OCI-LY3 (cell line): ENCODE data around the gene ZNF793.

ENCODE experiments used
- H2AFZ ChIP-seq: fragments of 200-600, 300-600 bp; shearing (Covaris generic); 2 replicates; pipeline ENCODE4 v1.6.0; 2014; ENCODE audit warnings: antibody characterized with exemption, low read depth, low read length
- H3K27ac ChIP-seq: fragments of 200-600, 300-600 bp; sonication (generic); 2 replicates; pipeline ENCODE4 v1.5.1; 2014; ENCODE audit warnings: mild to moderate bottlenecking, low read length, moderate library complexity, mixed read lengths
- H3K27me3 ChIP-seq: fragments of 200-600, 300-600 bp; sonication (generic); 2 replicates; pipeline ENCODE4 v1.6.1; 2014; ENCODE audit warnings: low read depth, low read length, mixed read lengths
- H3K36me3 ChIP-seq: fragments of 200-600, 300-600 bp; sonication (generic); replicated peaks from 2 replicates; pipeline ENCODE3; 2014; ENCODE audit warnings: low read depth, low read length, mixed read lengths
- H3K4me1 ChIP-seq: fragments of 300-600, 200-600 bp; sonication (generic); 2 replicates; pipeline ENCODE4 v1.6.1; 2014; ENCODE audit warnings: low read length, mixed read lengths
- H3K4me2 ChIP-seq: fragments of 200-600, 300-600 bp; sonication (generic); 2 replicates; pipeline ENCODE4 v1.6.1; 2014; ENCODE audit warnings: low read length, mixed read lengths
- H3K4me3 ChIP-seq: fragments of 300-600, 200-600 bp; sonication (generic); 2 replicates; pipeline ENCODE4 v1.5.1; 2014; ENCODE audit warnings: antibody characterized with exemption, mild to moderate bottlenecking, low read length, moderate library complexity
- H3K79me2 ChIP-seq: fragments of 300-600, 200-600 bp; shearing (Covaris generic); 2 replicates; pipeline ENCODE4 v1.6.1; 2014; ENCODE audit warnings: mild to moderate bottlenecking, low read length, mixed read lengths
- H3K9ac ChIP-seq: fragments of 300-600, 200-600 bp; shearing (Covaris generic); 2 replicates; pipeline ENCODE4 v1.6.0; 2014; ENCODE audit warnings: mild to moderate bottlenecking, low read length, moderate library complexity
- H3K9me3 ChIP-seq: fragments of 200-600, 300-600 bp; shearing (Covaris generic); 2 replicates; pipeline ENCODE4 v1.6.1; 2014; ENCODE audit warnings: low read length, mixed read lengths; ENCODE audit not compliant: insufficient read depth
- H4K20me1 ChIP-seq: fragments of 200-600, 300-600 bp; sonication (generic); 2 replicates; pipeline ENCODE4 v1.6.1; 2016; ENCODE audit warnings: low read length, mixed read lengths; ENCODE audit not compliant: insufficient read depth
- CTCF ChIP-seq: fragments of 200-600, 300-600 bp; sonication (generic); IDR thresholded peaks from 2 replicates; pipeline ENCODE4 v1.5.1; 2014; ENCODE audit warnings: antibody characterized with exemption, low read length, low read depth
- EZH2phosphoT487 ChIP-seq: fragments of 200-600 bp; shearing (Covaris generic); IDR thresholded peaks from 2 replicates; pipeline ENCODE4 v1.6.1; 2018; ENCODE audit warnings: antibody characterized with exemption, mixed run types, low read depth

ZNF793 gene

GRCh38 chr19:37467608-37468090 lies 39.1 kb upstream of the ZNF793 start:
- Histone ChIP-seq H3K4me3 (peak overlapping the region; percentile 89), H3K36me3 (peaks cover 50% of the 10 kb centered on the region), H3K27me3 (no peaks in the 10 kb centered on the region), H3K79me2 (peaks cover 23% of the 10 kb centered on the region), H2AFZ (peak overlapping the region; percentile 99), H3K9me3 (peaks cover 25% of the 10 kb centered on the region), H3K9ac (peak overlapping the region; percentile 82; the same call in 1 of the 2 replicates), H3K4me2 (peak overlapping the region; percentile 59), H3K4me1 (peaks cover 12% of the 10 kb centered on the region), H4K20me1 (no peaks in the 10 kb centered on the region), H3K27ac (peak overlapping the region; percentile 71)
- no peak for TF ChIP-seq CTCF
- TF ChIP-seq EZH2phosphoT487: no peak

DNA sequence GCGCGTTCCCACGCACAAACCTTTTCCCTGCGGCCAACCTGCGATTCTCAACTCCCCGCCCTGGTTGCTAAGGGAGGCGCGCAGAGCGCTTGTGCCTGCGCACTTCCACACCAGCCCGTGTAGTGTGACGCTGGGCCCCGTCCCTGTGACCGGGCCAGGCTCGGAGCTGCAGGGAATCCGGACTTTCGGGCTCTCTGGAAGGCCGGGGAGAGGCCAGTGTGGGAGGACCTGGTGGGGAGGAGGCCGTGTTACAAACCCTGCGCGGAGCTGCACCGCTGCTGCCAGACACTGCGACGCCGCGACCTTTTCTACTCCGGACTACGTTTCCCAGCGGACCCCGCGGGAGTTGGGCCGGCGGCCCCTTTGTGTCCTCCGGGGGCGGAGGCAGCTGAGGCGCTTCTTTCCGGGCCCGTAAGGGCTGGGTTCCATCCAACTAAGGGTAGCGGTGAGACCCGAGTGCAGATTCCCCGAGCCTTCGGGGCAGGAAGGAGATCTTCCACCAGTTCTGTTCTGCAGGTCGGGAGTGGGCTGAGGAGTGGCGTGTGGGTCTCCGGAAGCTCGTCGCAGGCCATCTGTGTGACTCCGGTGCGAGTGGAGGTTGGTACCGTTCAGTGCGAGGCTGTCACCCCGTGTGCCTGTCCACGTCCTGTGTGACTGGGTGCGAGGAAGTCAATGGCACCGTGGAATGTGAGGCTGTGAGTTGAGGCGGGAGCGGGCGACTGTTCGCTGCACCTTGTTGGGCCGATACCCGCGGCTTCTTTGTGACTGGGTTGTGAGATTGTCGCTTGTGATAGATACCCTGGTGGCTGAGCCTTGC lies 37.6 kb upstream of the ZNF793 start, which contains the start of gene ZNF570:
TSS of gene ZNF570 (plus strand) at position 396 of the 817 bp plus-strand sequence. CDS start 999 bp downstream, outside the sequence.
- Histone ChIP-seq H3K4me3 (peak within 1 kb of the TSS; percentile 90), H3K27ac (peak within 1 kb of the TSS; percentile 43), H3K4me1 (peaks cover 12% of the 10 kb centered on the region), H3K9me3 (peaks cover 21% of the 10 kb centered on the region), H4K20me1 (no peaks in the 10 kb centered on the region), H3K79me2 (peaks cover 23% of the 10 kb centered on the region), H3K4me2 (peak within 1 kb of the TSS; percentile 64), H3K36me3 (peaks cover 47% of the 10 kb centered on the region), H2AFZ (peak within 1 kb of the TSS; percentile 98), H3K9ac (peak within 1 kb of the TSS; percentile 78), H3K27me3 (no peaks in the 10 kb centered on the region)
- TF ChIP-seq CTCF (no peak), EZH2phosphoT487 (no peak)

GRCh38 chr19:37470216-37470615 lies 36.5 kb upstream of the ZNF793 start:
- H3K79me2 ChIP-seq: peaks cover 23% of the 10 kb centered on the region
- peak overlapping the region; percentile 90 for H3K4me3 ChIP-seq
- peaks cover 12% of the 10 kb centered on the region for H3K4me1 ChIP-seq
- peak overlapping the region; percentile 64 for H3K4me2 ChIP-seq
- peaks cover 13% of the 10 kb centered on the region for H3K9me3 ChIP-seq
- no peaks in the 10 kb centered on the region for H4K20me1 ChIP-seq
- no peak overlapping the region for H2AFZ ChIP-seq
- H3K27me3 ChIP-seq: no peaks in the 10 kb centered on the region
- H3K9ac ChIP-seq: 0 out of 2 replicates have a peak overlapping the region, but pooled peaks have one; percentile 78
- no peak overlapping the region for H3K27ac ChIP-seq
- peaks cover 40% of the 10 kb centered on the region for H3K36me3 ChIP-seq
- TF ChIP-seq CTCF (no peak), EZH2phosphoT487 (no peak)

- no peak overlapping the region for H2AFZ ChIP-seq
- no peak overlapping the region for H3K4me2 ChIP-seq
- no peak overlapping the region for H3K27ac ChIP-seq
- H3K9me3 ChIP-seq: peaks cover 23% of the 10 kb centered on the region
- H3K27me3 ChIP-seq: no peaks in the 10 kb centered on the region
- H3K36me3 ChIP-seq: peaks cover 51% of the 10 kb centered on the region
- peaks cover 9% of the 10 kb centered on the region for H3K4me1 ChIP-seq
- TF ChIP-seq CTCF: no peak
- no peak for TF ChIP-seq EZH2phosphoT487
- H3K4me3 ChIP-seq: no peak overlapping the region
- no peaks in the 10 kb centered on the region for H4K20me1 ChIP-seq
- H3K9ac ChIP-seq: no peak overlapping the region
- H3K79me2 ChIP-seq: peaks cover 12% of the 10 kb centered on the region
These were observed 34.6 kb upstream of the ZNF793 start for GRCh38 chr19:37472165-37472564.
